HG03066 (cell line): ENCODE measurements around the gene DPEP2.
A peak's percentile ranks its signal among the peaks of the same experiment; 100 is the strongest.
"Not testable (repeated sequence)": the region's sequence is repeated elsewhere in the genome, so short reads cannot be mapped to it uniquely, and the experiment has no call there.

ENCODE experiments used
- ATAC-seq: cut with Tn5 transposase; IDR thresholded peaks from one replicate; pipeline ENCODE4 v1.9.1; 2021; ENCODE audit warnings: low read depth; ENCODE audit not compliant: unreplicated experiment

Gene DPEP2

DNA sequence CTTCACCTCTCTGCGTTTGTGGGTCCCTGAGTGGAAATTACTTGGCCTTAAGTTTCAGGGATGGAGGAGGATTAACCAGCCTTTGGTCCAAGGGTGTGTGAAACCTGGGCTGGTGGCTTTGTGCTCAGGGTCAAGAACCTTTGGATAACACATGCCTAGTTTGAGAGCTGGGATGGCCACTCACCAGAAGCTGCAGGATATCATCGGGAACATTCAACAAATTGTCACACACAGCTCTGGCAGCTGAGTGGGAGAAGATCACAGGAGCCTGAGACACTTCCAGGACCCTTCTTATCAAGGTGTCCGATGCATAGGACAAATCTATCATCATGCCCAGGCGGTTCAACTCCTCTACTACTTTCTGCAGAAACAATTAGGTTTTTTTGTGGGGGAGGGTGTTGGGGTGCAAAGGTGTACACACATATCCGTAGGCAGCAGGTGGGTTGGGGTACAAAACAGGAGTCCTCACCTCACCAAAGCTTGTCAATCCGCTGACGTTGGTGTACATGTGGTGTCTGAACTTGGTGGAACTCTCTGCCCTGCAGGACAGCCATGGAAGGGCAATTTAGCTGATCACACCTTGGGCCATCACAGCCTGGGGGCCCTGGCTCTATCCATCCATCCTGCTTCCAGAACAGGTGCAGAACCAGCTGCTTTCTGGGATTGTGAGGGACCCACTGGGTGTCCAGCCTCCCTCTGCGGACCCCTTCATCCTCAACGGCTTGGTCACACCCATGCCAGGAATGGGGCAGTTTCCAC is 21.6 kb downstream of the DPEP2 start:
- no peak for ATAC-seq

DNA sequence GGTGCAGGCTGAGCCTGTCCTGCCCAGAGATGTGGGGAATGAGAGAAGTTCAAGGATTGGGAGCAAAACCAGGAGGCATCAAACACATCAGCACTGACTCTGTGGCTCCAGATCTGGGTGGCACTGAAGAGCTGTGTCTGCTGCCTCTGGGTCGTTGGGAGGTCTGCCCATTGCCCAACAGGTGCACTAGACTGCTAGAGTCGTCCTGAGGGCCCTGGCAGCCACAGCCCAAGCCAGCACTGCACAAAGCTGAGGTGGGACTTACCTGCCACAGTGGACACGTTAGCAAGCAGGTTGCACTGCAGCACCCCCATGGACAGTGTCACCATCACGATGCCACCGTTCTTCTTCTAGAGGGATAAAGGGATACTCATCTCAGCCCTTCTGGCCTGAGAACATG is 22.3 kb downstream of the DPEP2 start:
- no peak for ATAC-seq

DNA sequence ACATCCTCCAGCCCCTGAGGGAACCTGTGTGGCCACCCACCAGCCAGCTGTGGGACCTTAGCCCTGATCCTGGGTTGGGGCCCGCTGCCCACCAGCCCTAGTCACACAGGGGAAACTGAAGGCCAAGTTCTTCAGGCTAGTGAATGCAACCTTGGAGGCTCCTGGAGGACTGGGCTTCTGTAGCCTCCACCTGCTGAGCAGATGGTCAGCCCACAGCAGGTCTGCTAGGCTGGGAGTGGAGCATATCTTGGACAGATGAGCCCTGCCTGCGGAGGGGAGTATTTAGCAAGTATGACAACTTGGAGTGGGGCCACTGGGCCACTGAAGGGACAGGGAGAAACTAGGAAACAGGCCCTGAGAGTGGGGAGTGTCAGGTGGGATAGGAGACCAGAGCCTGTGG is 23.1 kb downstream of the DPEP2 start:
- ATAC-seq: no peak

DNA sequence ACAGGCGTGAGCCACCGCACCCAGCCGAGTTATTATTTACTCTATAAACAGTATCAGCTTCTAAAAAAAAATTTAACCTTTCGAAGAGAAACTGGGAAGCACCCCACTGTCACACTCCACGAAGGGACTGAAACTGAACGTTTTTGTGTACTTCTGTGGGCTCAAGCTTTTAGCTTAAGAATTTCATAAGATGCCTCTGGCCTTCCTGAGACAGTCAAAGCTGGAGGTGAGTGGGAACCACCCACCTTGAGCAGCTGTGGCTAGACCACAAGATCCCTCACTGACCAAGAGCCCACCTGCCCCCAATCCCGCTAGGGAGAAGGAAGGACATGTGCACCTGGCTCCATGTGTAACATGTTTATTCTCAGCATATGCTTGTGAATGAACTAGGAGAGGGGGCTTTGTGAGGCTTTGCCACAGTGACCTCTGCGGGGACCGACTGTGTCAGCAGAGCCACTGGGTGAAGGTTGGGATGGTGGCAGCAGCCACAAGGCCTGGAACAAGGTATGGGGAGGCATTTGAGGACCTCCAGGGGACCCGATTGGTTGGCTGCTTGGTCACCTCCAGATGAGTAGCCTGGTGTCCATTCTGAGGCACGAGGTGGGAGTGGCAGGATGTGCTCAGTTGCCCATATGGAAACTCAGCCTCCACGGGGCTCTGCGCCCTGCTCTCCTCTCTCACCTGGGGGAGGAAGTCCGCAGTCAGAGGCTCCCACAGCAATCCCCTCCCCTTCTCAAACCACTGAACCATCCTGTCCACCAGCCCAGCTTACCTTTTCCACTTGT is 23.8 kb downstream of the DPEP2 start:
- no peak for ATAC-seq

DNA sequence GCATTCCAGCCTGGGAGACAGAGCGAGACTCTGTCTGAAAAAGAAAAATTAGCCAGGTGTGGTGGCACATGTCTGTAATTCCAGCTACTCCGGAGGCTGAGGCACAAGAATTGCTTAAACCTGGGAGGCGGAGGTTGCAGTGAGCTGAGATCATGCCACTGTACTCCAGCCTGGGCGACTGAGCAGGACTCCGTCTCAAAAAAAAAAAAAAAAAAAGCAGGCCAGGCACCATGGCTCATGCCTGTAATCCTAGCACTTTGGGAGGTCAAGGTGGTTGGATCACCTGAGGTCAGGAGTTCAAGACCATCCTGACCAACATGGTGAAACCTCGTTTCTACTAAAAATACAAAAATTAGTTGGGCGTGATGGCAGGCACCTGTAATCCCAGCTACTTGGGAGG is 27.0 kb downstream of the DPEP2 start:
- ATAC-seq: not testable (repeated sequence)

DNA sequence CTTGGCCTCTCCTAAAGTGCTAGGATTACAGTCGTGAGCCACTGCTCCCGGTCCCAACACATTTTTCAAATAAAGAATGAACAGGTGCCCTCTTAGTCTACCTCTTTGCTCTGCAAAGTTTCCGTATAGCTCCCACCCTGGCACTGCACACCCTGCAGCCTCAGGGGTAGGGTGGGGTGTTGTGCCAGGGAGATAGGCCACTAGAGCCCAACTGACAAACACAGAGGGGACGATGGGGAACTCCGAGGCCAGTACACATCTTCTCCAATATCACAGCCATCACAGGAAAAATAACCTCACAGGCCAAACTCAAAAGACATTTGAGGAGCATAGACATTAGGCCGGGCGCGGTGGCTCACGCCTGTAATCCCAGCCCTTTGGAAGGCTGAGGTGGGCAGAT is 28.2 kb downstream of the DPEP2 start:
- ATAC-seq: no peak

DNA sequence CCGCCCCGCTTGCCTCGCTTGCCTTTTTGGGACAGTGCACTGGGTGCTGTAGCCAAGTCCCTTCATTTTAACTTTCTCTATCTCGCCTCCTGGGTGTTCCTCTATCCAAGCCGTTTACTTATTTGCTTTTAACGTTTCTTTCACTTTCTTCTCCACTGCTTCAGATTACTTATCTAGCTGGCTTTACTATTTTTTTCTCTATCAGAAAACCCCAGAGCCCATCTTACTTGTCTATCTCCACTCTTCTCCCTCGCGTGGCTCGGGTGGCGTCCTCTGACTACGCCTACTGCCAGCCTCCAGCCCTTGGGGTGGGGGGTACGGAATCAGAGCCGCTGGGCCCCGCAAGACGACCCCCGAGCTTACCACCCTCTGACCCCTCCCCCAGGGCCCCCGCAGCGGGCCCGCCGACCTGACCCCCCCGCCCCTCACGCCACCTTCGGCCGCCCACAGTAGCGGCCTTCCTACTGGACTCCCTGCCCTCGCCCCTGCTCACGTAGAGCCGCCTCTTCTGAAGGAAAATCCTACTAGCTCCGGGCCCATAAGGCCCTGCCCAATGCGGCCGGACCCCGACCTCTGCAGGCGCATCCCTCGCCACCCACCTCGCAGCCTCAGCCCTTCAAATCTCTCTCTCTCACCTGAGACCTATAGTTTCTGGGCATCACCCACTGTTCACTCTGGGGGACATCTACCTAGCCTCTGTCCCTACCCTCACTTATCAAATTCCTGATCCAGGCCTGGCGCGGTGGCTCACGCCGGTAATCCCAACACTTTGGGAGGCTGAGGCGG is 29.8 kb downstream of the DPEP2 start:
- ATAC-seq: no peak

DNA sequence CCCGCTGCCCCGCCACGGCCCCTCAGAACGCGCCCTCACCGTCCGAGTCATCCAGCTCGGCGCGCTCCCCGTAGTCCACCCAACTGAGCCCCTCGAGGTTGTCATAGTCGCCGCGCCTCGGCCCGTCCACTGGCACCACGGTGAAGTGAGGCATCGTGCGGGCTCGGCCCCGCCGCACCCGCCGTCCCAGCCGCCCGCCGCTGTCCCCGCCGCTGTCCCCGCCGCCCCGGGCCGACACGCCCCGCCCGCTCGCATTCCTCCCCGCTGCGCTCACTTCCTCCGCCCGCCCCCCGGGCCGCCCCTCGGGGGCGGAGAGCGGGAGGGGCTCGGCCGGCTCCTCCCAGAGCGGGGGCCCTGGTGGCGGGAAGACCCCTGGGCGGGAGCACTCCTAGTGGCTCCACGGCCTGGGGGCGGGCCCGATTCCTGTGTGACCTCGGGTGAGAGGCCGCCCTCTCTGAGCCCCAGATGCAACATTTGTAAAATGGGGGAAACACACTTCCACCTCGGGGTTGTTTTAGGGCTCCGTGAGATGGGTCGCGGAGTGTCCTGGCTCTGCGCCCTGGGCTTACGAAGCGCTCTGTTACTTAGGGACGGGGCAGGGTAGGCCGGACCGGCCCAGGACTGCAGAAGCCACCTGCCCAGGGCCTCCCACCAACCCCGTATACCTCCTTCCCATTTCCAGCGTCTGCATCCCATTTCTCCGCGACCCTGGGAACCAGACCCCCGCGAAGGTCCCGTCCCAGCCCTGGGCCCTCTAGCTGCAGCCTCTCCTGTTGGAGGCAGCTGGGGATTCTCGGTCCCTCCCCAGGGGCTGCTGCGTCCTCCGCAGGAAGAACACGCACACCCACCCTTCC is 30.7 kb downstream of the DPEP2 start, which contains the start of gene SLC12A4:
Gene SLC12A4 (minus strand): TSS at position 238 of the 854 bp plus-strand sequence. CDS start 84 bp downstream, at position 154.
- ATAC-seq: peak; percentile 71

DNA sequence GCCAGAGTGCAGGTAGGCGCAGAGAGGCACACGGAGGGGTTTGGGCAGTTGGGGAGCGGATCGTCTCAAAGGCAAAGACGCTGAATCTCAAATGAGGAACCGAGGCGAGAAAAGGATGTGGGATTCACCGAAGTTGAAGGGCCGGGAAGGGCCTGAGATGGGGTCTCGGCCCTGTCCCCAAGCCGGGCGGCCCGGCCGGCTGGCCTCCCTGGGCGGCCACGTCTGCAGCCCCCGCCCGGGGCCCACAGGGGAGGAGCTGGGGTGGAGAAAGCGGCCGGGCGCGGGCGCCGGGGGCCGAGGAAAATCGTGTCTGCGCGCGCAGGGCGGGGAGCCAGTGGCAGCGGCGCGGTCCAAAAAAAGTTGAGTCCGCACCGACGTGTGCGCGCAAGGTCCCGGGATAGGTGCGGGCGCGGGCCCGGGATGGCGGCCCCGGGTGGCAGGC is 31.3 kb downstream of the DPEP2 start:
- ATAC-seq: peak; percentile 28

DNA sequence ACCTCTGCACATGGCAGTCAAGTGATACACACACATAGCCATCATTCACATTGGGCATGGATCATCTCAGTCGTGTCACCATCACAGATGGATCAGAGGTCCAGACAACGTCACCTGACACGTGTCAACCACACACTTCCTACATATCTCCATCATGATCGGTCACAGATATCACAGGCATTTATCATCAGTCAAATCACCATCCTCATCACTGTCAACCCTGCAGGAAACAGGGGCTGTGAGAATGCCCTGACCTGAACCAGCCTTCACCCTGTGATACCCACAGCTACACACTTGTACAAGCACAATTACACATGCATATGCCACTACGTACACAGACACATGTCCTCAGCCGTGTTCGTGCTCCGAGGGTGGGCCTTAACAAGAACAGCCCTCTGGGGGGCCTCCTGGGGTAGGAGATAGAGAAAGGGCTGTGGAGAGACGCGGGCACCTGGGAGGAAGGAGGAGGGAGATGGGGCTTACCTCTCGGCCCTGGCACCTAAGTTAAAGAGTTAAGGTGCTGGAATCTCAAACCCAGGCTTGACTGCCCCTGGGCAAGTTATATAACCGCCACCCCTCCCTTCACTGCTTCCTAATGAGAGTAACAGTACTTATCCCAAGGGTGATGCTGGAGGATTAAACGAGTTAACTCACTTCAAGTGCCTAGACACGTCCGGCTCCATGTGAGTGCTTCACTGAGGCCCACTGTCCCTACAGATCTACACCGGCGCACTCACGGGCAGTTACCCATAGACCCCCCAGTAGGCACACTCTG is 31.9 kb downstream of the DPEP2 start:
- no peak for ATAC-seq

DNA sequence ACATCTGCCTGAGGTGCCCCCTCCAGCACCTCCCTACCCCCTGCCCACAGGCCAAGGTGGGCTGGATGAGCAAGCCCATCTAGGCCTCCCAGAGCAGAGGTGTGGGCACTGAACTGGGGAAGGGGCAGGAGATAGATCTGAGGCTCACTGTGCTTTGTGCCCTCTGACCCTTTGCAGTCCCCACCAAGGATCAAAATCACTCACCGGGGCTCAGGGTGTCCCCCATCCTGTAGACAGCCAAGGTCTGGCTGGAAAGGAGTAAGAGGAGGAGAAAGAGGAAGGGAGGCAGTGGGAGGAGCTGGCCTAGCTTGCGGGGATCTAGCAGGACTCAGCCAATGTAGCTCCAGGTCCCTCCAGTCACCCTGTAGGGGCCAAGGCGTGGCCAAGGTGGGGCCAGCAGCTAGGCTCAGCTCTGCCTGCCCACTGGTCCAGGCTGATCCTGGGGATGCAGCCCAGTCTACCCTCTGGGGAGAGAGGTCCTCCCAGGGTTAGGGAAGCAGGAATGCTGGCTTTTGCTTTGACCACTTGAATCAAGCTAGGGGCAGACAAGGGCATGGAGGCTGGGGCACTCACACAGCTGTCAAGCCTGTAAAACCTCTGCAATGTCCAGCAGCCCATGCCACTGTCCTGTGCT is 32.6 kb downstream of the DPEP2 start:
- no peak for ATAC-seq

DNA sequence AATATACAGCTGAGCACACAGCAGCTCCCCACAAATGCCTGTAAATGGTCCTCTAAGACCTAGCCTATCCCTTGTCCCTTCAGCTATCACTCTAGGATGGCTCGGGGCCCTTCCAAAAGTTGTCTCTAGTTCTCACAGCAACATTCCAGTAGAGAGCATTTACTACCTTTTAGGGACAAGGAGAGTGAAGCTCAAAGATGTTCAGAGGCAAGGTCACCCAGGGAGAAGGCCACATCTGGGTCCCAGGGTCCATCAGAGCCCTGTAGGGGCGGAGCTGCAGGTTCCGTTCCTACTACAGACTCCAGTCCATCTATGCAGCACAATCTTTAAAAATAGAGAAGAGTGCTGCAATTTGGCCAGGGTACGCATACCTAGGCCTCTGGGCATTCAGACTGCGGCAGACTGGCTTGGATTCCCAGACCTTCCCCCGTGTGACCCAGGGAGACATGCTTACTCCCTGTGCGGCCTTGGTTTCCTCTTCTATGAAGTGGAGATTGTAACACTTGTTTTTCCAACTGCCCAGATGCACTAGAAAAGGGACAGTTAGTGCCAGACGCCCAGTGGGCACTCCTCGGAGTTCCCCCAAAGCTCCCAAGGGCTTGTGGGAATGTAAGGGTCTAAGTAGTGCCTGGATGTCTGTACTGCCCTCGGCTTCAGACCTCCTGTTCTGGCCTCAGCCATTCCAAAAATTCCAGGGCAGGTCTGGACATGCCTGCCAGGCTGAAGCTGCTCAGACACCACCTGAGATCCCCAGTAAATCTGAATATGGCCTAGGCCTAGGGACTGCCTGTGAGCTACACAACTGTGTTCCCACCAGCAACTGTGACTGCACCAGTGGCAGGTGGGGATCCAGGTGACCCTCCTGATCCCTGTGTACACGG is 33.4 kb downstream of the DPEP2 start:
- ATAC-seq: no peak

DNA sequence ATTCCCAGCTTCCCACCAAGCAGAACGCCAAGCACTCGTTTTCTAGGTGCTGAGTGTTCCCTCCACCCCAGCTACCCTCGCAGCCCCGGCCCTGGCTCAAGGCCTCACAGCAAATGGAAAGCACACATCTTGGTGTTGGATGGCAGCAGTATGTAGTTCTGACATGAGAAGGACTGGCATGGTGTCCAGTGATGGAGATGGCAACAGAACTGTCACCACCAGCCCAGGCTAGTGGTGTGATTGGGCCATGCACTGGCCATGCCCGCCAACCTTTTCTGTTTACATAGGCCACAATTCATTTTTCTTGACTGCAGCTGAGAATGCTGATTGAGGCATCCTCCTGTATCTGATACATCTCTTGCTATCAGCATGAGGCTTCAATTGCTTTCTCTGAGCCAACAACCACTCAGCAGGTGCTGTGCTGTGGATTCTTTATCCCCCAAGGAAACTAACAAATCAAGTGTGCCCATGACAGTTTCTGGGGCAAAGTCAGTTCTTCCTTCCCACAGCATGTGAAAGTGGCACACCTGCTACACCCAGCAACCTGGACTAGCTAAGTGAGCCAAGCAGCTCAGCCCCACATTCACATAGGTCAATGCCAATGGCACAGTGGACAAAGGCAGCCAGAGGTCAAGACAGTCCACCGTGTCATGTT is 34.7 kb downstream of the DPEP2 start:
- ATAC-seq: no peak

DNA sequence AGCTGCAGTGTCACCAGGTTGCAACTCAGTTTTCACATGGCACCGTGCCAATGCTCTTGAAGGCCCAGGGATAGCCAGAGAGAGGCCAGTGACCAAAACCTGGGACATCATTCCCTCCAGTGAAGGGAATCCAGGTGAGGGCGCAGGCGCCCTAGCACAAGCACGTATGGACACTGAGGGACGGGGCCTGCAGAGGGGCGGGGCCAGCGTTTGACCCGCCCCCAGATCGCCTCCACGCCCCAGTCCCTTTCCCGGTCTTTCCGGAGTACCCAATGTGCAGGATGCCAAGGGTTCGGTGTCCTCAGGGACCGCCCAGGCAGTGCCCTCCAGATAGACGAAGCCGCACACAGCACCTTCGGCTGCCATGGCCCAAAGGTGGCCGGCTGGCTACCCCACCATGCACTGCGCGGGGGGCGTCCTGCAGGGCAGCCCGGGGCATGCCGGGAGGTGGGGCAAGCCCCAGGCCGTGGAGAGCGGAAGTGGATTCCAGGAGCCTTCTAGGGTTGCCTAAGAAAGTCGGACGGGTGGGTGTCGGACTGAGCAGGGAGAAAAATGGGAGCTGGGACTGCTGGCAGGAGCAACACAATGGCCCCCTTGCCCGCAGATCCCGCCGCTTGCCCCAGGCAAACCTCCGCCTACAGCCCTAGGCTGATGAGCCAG is 35.5 kb downstream of the DPEP2 start:
- ATAC-seq: no peak

DNA sequence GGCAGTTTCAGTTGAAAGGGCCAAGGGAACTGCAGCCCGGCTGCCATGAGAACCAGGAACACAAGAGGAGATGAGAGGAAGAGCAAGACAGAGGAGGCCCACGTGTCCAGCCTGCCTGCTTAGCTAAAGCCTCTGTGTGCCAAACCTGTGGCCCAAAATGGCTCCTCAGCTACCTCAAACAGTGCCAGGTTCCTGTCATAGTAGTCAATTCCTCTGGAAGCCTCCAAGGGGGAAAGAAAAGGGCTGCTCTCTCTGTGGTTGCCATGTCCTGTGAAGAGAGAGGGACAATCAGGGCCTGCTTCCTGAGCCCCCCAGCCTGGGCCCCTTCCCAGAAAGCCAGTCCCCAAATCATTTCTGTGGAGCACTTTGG is 36.0 kb downstream of the DPEP2 start:
- no peak for ATAC-seq

DNA sequence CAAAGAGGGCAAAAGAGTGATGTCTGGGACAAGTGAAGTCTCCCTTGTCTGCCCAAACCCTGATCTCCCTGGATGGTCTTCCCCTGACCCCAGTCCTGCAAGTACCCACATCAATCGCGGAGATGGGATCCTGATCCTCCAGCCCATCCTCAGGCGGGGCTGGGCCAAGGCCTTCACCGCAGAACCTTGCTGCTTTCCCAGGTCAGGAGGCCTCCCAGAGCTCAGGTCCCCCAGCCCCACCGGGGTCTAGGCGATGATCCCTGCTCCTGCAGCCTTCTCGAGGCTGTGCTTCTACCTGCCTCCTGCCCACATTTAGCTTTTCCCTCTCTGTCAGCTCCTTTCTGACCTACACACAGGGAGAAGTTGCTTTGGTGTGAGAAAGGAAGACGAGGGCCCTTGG is 37.1 kb downstream of the DPEP2 start:
- ATAC-seq: no peak

DNA sequence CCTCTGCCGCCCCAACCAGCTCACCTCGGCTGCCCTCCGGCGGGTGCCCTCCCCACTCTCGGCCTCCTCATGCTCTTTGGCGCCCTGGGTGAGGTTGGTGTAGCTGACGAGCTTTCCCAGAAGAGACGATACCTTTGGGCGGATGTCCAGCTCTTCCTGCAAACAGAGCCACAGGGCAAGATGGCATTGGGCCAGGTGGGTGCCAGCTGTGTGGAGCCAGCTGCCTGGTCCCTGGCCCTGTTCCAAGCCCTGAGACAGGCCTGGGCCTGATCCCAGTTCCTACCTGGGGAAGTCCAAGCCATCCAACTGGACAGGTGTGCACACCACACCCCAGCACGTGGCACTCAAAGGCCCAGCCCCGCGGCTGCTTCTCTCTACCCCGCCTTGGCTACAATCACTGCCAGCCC is 37.7 kb downstream of the DPEP2 start:
- ATAC-seq: no peak
